ENCODE results near the gene ZSWIM7. TPM values are rescaled to one million over a fixed set of nuclear protein-coding genes. Genes with fewer than 3 reads are reported as not detected.

The ZSWIM7 gene
- total and polyA plus RNA-seq, 4 experiments from 2014 or later = 30.2 to 66.5 (median 43.9) TPM

- DNase-seq = no peak
- no peaks in the 10 kb centered on the region for H3K9me3 Mint-ChIP-seq
- H3K36me3 Mint-ChIP-seq = no peaks in the 10 kb centered on the region
- Histone ChIP-seq H3K27ac (ENCODE audit: low read depth, low read length) (no peak overlapping the region), H3K27me3 (ENCODE audit: insufficient read depth, low read length) (no peaks in the 10 kb centered on the region), H3K4me1 (ENCODE audit: insufficient read depth, low read length) (no peaks in the 10 kb centered on the region), H3K36me3 (ENCODE audit: insufficient read depth, low read length) (no peaks in the 10 kb centered on the region), H3K9me3 (ENCODE audit: control insufficient read depth in 1 of 2, low read length in 2 of 2) (no peaks in the 10 kb centered on the region), H3K4me3 (ENCODE audit: low read length in 2 of 2) (no peak overlapping the region)
- intact Hi-C loops (cut with micrococcal nuclease) = no loop called here
- H3K4me1 Mint-ChIP-seq = peaks cover 0 to under 1% (median under 1%) of the 10 kb centered on the region in 4 donors
- H3K27me3 Mint-ChIP-seq = peaks cover 2 to 3% of the 10 kb centered on the region in 2 donors
- no peak overlapping the region for H3K4me3 Mint-ChIP-seq
- no peak overlapping the region for H3K27ac Mint-ChIP-seq
- POLR2A ChIA-PET (ENCODE audit: partially characterized antibody) = no interaction called here
- CTCF ChIA-PET (ENCODE audit: partially characterized antibody) = no interaction called here
Measured at GRCh38 chr17:15952048-15952532, 47.4 kb downstream of the ZSWIM7 start.

- no peaks in the 10 kb centered on the region for H3K9me3 Mint-ChIP-seq
- no peak for DNase-seq
- intact Hi-C loops (cut with micrococcal nuclease) = no loop called here
- POLR2A ChIA-PET (ENCODE audit: partially characterized antibody) = no interaction called here
- H3K9me3 ChIP-seq (ENCODE audit: control insufficient read depth in 1 of 2, low read length in 2 of 2) = no peaks in the 10 kb centered on the region
- H3K4me3 ChIP-seq (ENCODE audit: low read length in 2 of 2) = no peak overlapping the region
- H3K27ac Mint-ChIP-seq = no peak overlapping the region
- CTCF ChIA-PET (ENCODE audit: partially characterized antibody) = no interaction called here
- no peaks in the 10 kb centered on the region for H3K27me3 ChIP-seq (ENCODE audit: insufficient read depth, low read length)
- no peak overlapping the region for H3K4me3 Mint-ChIP-seq
- no peaks in the 10 kb centered on the region for H3K4me1 Mint-ChIP-seq
- H3K36me3 ChIP-seq (ENCODE audit: insufficient read depth, low read length) = no peaks in the 10 kb centered on the region
- peaks cover 2 to 9% of the 10 kb centered on the region in 2 donors for H3K27me3 Mint-ChIP-seq
- no peaks in the 10 kb centered on the region for H3K36me3 Mint-ChIP-seq
- no peaks in the 10 kb centered on the region for H3K4me1 ChIP-seq (ENCODE audit: insufficient read depth, low read length)
- no peak overlapping the region for H3K27ac ChIP-seq (ENCODE audit: low read depth, low read length)
Measured at GRCh38 chr17:15951368-15952047, 48.0 kb downstream of the ZSWIM7 start.

GRCh38 chr17:15947976-15948752, 51.3 kb downstream of the ZSWIM7 start:
- Mint-ChIP-seq H3K27ac (no peak overlapping the region), H3K4me3 (peak overlapping the region in 1 of 8 donors; percentile 4), H3K4me1 (peaks cover 5 to 10% (median 7%) of the 10 kb centered on the region in 4 donors), H3K27me3 (peaks cover 17 to 24% of the 10 kb centered on the region in 2 donors), H3K9me3 (no peaks in the 10 kb centered on the region), H3K36me3 (no peaks in the 10 kb centered on the region)
- intact Hi-C loops (cut with micrococcal nuclease) = no loop called here
- H3K4me1 ChIP-seq (ENCODE audit: insufficient read depth, low read length) = peaks cover 6% of the 10 kb centered on the region
- POLR2A ChIA-PET (ENCODE audit: partially characterized antibody) = interaction anchor here (1.5 kb wide), 1 partner anchor 11 kb away, joined by 3 read pairs; no protein-coding TSS in a partner anchor
- H3K27ac ChIP-seq (ENCODE audit: low read depth, low read length) = no peak overlapping the region
- H3K36me3 ChIP-seq (ENCODE audit: insufficient read depth, low read length) = no peaks in the 10 kb centered on the region
- CTCF ChIA-PET (ENCODE audit: partially characterized antibody) = interaction anchor here (1.9 kb wide), 1 partner anchor 17 kb away, joined by 4 read pairs; no protein-coding TSS in a partner anchor
- DNase-seq = no peak
- no peaks in the 10 kb centered on the region for H3K9me3 ChIP-seq (ENCODE audit: control insufficient read depth in 1 of 2, low read length in 2 of 2)
- peaks cover 5% of the 10 kb centered on the region for H3K27me3 ChIP-seq (ENCODE audit: insufficient read depth, low read length)
- no peak overlapping the region for H3K4me3 ChIP-seq (ENCODE audit: low read length in 2 of 2)

DNA sequence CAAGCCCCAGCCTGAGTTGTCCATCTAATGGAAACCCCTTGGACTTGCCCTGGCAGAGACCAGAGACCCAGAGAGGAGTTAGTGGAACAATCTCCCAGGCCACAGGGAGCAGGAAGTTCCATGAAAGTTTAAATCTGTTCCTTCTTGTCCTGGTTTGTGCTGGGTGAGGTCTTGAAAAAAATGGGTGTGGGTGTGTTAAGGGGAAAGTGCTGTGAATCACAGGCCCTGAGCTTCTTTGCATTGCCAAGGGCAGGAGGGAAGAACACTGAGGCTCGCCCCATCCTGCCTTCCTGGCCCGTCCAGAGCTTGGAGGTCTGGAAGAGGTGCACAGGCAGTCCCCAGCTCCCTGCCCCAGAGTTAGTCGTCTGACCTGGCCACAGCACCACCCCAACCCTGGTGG, 52.2 kb downstream of the ZSWIM7 start:
- Mint-ChIP-seq H3K9me3 (no peaks in the 10 kb centered on the region), H3K4me3 (peak overlapping the region in 2 of 8 donors; percentile 29 to 51), H3K27me3 (peaks cover 17 to 27% of the 10 kb centered on the region in 2 donors), H3K4me1 (peaks cover 5 to 10% (median 7%) of the 10 kb centered on the region in 4 donors), H3K36me3 (no peaks in the 10 kb centered on the region), H3K27ac (no peak overlapping the region)
- intact Hi-C loops (cut with micrococcal nuclease) = no loop called here
- H3K27me3 ChIP-seq (ENCODE audit: insufficient read depth, low read length) = peaks cover 5% of the 10 kb centered on the region
- no peaks in the 10 kb centered on the region for H3K36me3 ChIP-seq (ENCODE audit: insufficient read depth, low read length)
- H3K4me1 ChIP-seq (ENCODE audit: insufficient read depth, low read length) = peaks cover 6% of the 10 kb centered on the region
- CTCF ChIA-PET (ENCODE audit: partially characterized antibody) = no interaction called here
- POLR2A ChIA-PET (ENCODE audit: partially characterized antibody) = no interaction called here
- DNase-seq = no peak
- no peak overlapping the region for H3K4me3 ChIP-seq (ENCODE audit: low read length in 2 of 2)
- no peaks in the 10 kb centered on the region for H3K9me3 ChIP-seq (ENCODE audit: control insufficient read depth in 1 of 2, low read length in 2 of 2)
- H3K27ac ChIP-seq (ENCODE audit: low read depth, low read length) = no peak overlapping the region

DNA sequence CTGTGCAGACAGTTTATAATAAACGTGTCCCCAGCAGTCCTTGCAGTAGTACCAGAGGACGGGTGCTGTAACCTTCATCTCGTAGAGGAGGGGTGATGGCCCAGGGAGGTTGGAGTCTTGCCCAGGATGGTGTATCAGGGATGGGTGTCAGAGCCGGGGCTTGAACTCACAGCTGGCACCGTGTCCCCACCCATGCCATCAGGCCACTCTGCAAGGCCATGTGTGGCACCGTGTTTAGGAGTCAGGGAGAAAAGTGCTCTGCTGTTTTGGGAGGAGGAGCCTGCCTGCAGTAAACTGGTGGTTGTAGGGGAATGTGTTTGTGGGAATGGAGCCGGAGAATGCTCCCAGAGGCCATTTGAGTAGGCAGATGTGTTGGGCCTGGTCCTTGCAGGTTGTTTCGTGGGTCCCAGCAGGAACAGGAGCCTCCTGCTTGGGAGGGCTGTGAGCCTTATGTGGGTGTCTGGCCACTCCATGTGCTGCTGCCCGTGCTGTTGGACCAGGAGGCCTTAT, 52.8 kb downstream of the ZSWIM7 start:
- H3K27me3 Mint-ChIP-seq = peaks cover 21 to 27% of the 10 kb centered on the region in 2 donors
- CTCF ChIA-PET (ENCODE audit: partially characterized antibody) = interaction anchor here (0.9 kb wide), 1 partner anchor 12 kb away, joined by 3 read pairs; no protein-coding TSS in a partner anchor
- H3K9me3 Mint-ChIP-seq = no peaks in the 10 kb centered on the region
- peak overlapping the region in 4 of 8 donors; percentile 10 to 45 (median 21) for H3K4me3 Mint-ChIP-seq
- H3K36me3 Mint-ChIP-seq = no peaks in the 10 kb centered on the region
- peaks cover 6% of the 10 kb centered on the region for H3K4me1 ChIP-seq (ENCODE audit: insufficient read depth, low read length)
- no peak for DNase-seq
- H3K27ac Mint-ChIP-seq = no peak overlapping the region
- intact Hi-C loops (cut with micrococcal nuclease) = no loop called here
- POLR2A ChIA-PET (ENCODE audit: partially characterized antibody) = interaction anchor here (0.6 kb wide), 1 partner anchor 19 kb away, joined by 3 read pairs; no protein-coding TSS in a partner anchor
- peaks cover 5% of the 10 kb centered on the region for H3K27me3 ChIP-seq (ENCODE audit: insufficient read depth, low read length)
- H3K4me1 Mint-ChIP-seq = peaks cover 5 to 10% (median 7%) of the 10 kb centered on the region in 4 donors
- no peak overlapping the region for H3K27ac ChIP-seq (ENCODE audit: low read depth, low read length)
- no peaks in the 10 kb centered on the region for H3K9me3 ChIP-seq (ENCODE audit: control insufficient read depth in 1 of 2, low read length in 2 of 2)
- H3K4me3 ChIP-seq (ENCODE audit: low read length in 2 of 2) = no peak overlapping the region
- no peaks in the 10 kb centered on the region for H3K36me3 ChIP-seq (ENCODE audit: insufficient read depth, low read length)

DNA sequence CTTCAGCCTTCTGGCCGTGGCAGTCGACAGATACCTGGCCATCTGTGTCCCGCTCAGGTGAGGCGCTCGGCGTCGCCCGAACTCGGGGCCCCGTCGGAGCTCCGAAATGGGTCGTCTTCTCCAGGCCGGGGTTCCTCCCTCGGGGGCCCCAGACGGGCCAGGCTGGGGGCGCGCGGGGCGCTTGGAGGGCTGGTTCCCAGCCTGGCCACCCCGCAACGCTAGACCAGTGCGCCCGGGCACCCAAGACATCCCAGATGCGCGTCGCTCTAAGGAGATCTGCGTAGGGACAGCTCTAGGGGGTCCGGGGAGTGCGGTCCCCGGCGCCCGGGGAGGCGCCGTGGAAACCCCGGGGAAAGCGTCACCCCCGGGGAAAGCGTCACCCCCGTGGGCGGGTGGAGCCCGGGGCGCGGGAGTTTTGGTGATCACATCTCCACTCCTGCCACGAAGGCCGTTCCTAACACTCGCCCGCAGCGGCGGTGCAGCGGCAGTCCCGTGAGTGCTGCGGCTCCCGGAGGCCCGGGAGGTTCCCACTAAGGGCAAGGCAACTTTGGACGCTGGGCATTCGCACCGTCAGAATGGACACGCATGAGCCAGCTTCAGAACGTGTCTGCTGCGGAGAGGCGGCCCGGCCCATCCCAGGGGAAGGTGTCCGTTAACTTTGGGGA, 53.8 kb downstream of the ZSWIM7 start:
- H3K4me1 ChIP-seq (ENCODE audit: insufficient read depth, low read length) = peaks cover 6% of the 10 kb centered on the region
- H3K4me1 Mint-ChIP-seq = peaks cover 5 to 10% (median 7%) of the 10 kb centered on the region in 4 donors
- no peak for DNase-seq
- H3K36me3 ChIP-seq (ENCODE audit: insufficient read depth, low read length) = no peaks in the 10 kb centered on the region
- no peaks in the 10 kb centered on the region for H3K36me3 Mint-ChIP-seq
- no peaks in the 10 kb centered on the region for H3K9me3 ChIP-seq (ENCODE audit: control insufficient read depth in 1 of 2, low read length in 2 of 2)
- H3K27me3 Mint-ChIP-seq = peaks cover 24 to 31% of the 10 kb centered on the region in 2 donors
- intact Hi-C loops (cut with micrococcal nuclease) = loop anchor here (1.0 kb wide), 1 partner anchor 53 kb away; no protein-coding TSS in a partner anchor
- no peak overlapping the region for H3K27ac ChIP-seq (ENCODE audit: low read depth, low read length)
- no peaks in the 10 kb centered on the region for H3K9me3 Mint-ChIP-seq
- no peak overlapping the region for H3K27ac Mint-ChIP-seq
- ChIA-PET CTCF (ENCODE audit: partially characterized antibody) (interaction anchor here (0.9 kb wide), 1 partner anchor 13 kb away, joined by 3 read pairs; no protein-coding TSS in a partner anchor), POLR2A (ENCODE audit: partially characterized antibody) (interaction anchor here (1.2 to 1.6 kb wide), 2 partner anchors 12 to 54 kb away, joined by 5 read pairs; partner anchors contain the start of genes TTC19 and ZSWIM7)
- H3K4me3 ChIP-seq (ENCODE audit: low read length in 2 of 2) = peak overlapping the region in 1 of 2 donors; percentile 43
- H3K4me3 Mint-ChIP-seq = peak overlapping the region; percentile 77 to 87 (median 80)
- H3K27me3 ChIP-seq (ENCODE audit: insufficient read depth, low read length) = peaks cover 5% of the 10 kb centered on the region

Measured in CD4-positive, alpha-beta memory T cell (primary cell).